SKM-1 (cell line): ENCODE results near the gene ATE1.
"Not testable (repeated sequence)": the region's sequence is repeated elsewhere in the genome, so short reads cannot be mapped to it uniquely, and the experiment has no call there.

ENCODE experiments used
- DNase-seq: peaks from one replicate; lab custom pipeline; 2025; ENCODE audit not compliant: unreplicated experiment; lab: John Stamatoyannopoulos, UW

Gene ATE1

GRCh38 chr10:121833387-121833786, 94.4 kb downstream of the ATE1 start:
- no peak for DNase-seq

GRCh38 chr10:121832647-121833046, 95.2 kb downstream of the ATE1 start:
- DNase-seq: no peak

- no peak for DNase-seq
Observed at GRCh38 chr10:121831777-121832176, 96.1 kb downstream of the ATE1 start.

GRCh38 chr10:121831237-121831636, 96.6 kb downstream of the ATE1 start:
- no peak for DNase-seq

GRCh38 chr10:121830101-121830500, 97.7 kb downstream of the ATE1 start:
- DNase-seq: no peak

GRCh38 chr10:121828045-121828444, 99.8 kb downstream of the ATE1 start:
- no peak for DNase-seq

GRCh38 chr10:121826773-121827172, 101.1 kb downstream of the ATE1 start:
- not testable (repeated sequence) for DNase-seq

GRCh38 chr10:121823993-121824463, 103.8 kb downstream of the ATE1 start:
- DNase-seq: peak; percentile 21

- no peak for DNase-seq
Observed at GRCh38 chr10:121822724-121823123, 105.1 kb downstream of the ATE1 start.

GRCh38 chr10:121822180-121822579, 105.7 kb downstream of the ATE1 start:
- no peak for DNase-seq

- DNase-seq: no peak
Observed at GRCh38 chr10:121819049-121819448, 108.8 kb downstream of the ATE1 start.

GRCh38 chr10:121818599-121818998, 109.2 kb downstream of the ATE1 start:
- DNase-seq: no peak

GRCh38 chr10:121816197-121816596, 111.6 kb downstream of the ATE1 start:
- no peak for DNase-seq

GRCh38 chr10:121813857-121814256, 114.0 kb downstream of the ATE1 start:
- no peak for DNase-seq

- no peak for DNase-seq
Observed at GRCh38 chr10:121813211-121813815, 114.5 kb downstream of the ATE1 start.

- DNase-seq: no peak
Observed at GRCh38 chr10:121812031-121812430, 115.8 kb downstream of the ATE1 start.

GRCh38 chr10:121811386-121811785, 116.4 kb downstream of the ATE1 start:
- DNase-seq: no peak

- no peak for DNase-seq
Observed at GRCh38 chr10:121808835-121809234, 119.0 kb downstream of the ATE1 start.

- no peak for DNase-seq
Observed at GRCh38 chr10:121804460-121804859, 123.4 kb downstream of the ATE1 start.

GRCh38 chr10:121803611-121804010, 124.2 kb downstream of the ATE1 start:
- no peak for DNase-seq

GRCh38 chr10:121800831-121801230, 127.0 kb downstream of the ATE1 start:
- DNase-seq: no peak

GRCh38 chr10:121800146-121800545, 127.7 kb downstream of the ATE1 start:
- no peak for DNase-seq

- DNase-seq: no peak
Observed at GRCh38 chr10:121797490-121797889, 130.3 kb downstream of the ATE1 start.
